GM19239 (cell line): ENCODE data around the gene FOXI1.
"Not testable (repeated sequence)": the region's sequence is repeated elsewhere in the genome, so short reads cannot be mapped to it uniquely, and the experiment has no call there.

Experiments used
- DNase-seq: peaks from one replicate; pipeline ENCODE4 v3.0.0; 2011; ENCODE audit warnings: low spot score; ENCODE audit not compliant: insufficient read length
- FAIRE-seq: peaks from 2 replicates; lab custom pipeline; 2011; peaks lifted over from hg19 to GRCh38; lab: Jason Lieb, UNC

Gene FOXI1

GRCh38 chr5:170087168-170087817 lies 18.4 kb upstream of the FOXI1 start:
- FAIRE-seq (no peak), DNase-seq (no peak)

GRCh38 chr5:170092455-170093101 lies 13.1 kb upstream of the FOXI1 start:
- FAIRE-seq: no peak
- no peak for DNase-seq

GRCh38 chr5:170094329-170094728 lies 11.4 kb upstream of the FOXI1 start:
- not testable (repeated sequence) for FAIRE-seq, DNase-seq

GRCh38 chr5:170095646-170096045 lies 10.1 kb upstream of the FOXI1 start:
- no peak for DNase-seq
- no peak for FAIRE-seq

GRCh38 chr5:170097934-170098333 lies 7.8 kb upstream of the FOXI1 start:
- DNase-seq (no peak), FAIRE-seq (no peak)

GRCh38 chr5:170100066-170100943 lies 5.4 kb upstream of the FOXI1 start:
- FAIRE-seq (peak; percentile 90), DNase-seq (peak; percentile 53)

- no peak for FAIRE-seq
- no peak for DNase-seq
Observed at GRCh38 chr5:170103447-170103846, 2.2 kb upstream of the FOXI1 start.

- FAIRE-seq: no peak
- DNase-seq: no peak
Observed at GRCh38 chr5:170104299-170104698, 1.4 kb upstream of the FOXI1 start.

GRCh38 chr5:170104710-170105109 lies 987 bp upstream of the FOXI1 start:
- FAIRE-seq: no peak
- DNase-seq: no peak

- FAIRE-seq: no peak
- DNase-seq: no peak
Observed at GRCh38 chr5:170107674-170108073, 2.0 kb downstream of the FOXI1 start.

- FAIRE-seq (no peak), DNase-seq (no peak)
Observed at GRCh38 chr5:170108266-170108785, 2.6 kb downstream of the FOXI1 start.

GRCh38 chr5:170109059-170110031 lies 3.6 kb downstream of the FOXI1 start:
- FAIRE-seq: no peak
- no peak for DNase-seq

- DNase-seq (no peak), FAIRE-seq (no peak)
Observed at GRCh38 chr5:170110403-170111087, 4.8 kb downstream of the FOXI1 start.

- DNase-seq: no peak
- no peak for FAIRE-seq
Observed at GRCh38 chr5:170111088-170111785, 5.5 kb downstream of the FOXI1 start.

- DNase-seq (no peak), FAIRE-seq (no peak)
Observed at GRCh38 chr5:170112876-170113521, 7.3 kb downstream of the FOXI1 start.

- FAIRE-seq (no peak), DNase-seq (no peak)
Observed at GRCh38 chr5:170113522-170113900, 7.8 kb downstream of the FOXI1 start.

- DNase-seq (no peak), FAIRE-seq (no peak)
Observed at GRCh38 chr5:170114271-170114670, 8.6 kb downstream of the FOXI1 start.

GRCh38 chr5:170115925-170116324 lies 10.2 kb downstream of the FOXI1 start:
- DNase-seq (no peak), FAIRE-seq (no peak)
